Stimulated activated CD8-positive, alpha-beta memory T cell treated with anti-CD3 and anti-CD28 coated beads, Interleukin-7, amount 100 ng/mL, for 48 hours (primary cell): ENCODE results near the gene GJA3.

Experiments
- DNase-seq, 2 donors: peaks; one replicate each; pipeline ENCODE4 v3.0.0-alpha.2; 2020; ENCODE audit warnings: low read depth in 1 of 2; ENCODE audit errors: extremely low read depth in 1 of 2

GJA3 gene

DNA sequence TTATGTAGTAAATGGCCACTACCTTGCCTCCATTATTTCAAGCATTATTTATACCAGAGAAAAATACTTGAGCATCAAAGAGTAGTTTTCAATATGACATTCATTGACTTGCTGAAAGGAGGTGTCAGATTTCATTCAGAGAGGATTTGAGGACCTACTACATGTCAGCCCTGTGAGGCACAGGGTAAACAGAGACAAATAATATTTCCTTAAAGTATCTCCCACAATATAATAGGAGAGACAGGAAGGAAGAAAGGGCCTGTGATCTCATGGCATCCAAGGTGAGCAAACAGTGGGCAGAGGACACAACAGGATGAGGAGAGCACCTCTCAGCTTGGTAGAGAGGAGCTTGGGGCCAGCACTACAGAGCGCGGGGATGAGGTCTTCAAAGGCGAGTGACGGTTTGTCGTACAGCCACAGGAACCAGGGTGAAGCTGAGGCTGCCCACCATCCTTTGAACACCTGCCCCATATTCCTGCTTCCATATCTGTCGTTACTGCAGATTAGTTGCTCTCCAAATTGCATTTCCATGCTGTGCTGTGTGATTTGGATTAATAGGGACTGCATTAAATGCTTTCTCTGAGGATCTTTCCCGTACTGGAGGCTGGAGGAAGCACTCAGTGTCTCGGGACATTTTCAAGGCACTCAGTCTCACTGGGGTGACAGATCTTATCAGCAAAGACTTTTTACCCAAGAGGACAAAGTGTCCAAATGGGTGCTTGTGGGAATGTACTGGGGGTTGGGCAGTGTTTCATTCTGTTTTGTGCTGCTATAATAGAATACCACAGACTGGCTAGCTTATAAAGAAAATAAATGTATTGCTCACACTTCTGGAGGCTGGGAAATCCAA lies 59.2 kb downstream of the GJA3 start:
- DNase-seq = no peak

DNA sequence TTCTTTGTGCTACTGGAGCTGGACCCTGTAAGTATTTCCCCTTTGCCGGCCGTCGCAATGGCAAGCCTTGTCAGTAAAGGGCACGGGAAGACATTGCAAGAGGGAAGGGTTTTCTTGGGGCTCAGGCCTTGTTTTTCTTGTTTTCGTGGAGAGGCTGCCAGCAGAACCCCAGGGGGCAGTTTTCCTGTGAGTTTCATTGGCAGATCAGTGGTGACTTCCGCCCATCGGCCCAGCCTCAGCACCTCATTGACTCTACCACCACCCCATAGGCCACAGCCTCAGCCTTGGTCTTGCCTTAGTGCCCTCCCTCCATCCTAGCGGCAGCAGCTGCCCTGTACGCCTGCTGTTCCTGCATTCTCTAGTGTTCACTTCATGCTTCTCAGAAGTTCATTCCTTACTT lies 61.5 kb downstream of the GJA3 start:
- no peak for DNase-seq

DNA sequence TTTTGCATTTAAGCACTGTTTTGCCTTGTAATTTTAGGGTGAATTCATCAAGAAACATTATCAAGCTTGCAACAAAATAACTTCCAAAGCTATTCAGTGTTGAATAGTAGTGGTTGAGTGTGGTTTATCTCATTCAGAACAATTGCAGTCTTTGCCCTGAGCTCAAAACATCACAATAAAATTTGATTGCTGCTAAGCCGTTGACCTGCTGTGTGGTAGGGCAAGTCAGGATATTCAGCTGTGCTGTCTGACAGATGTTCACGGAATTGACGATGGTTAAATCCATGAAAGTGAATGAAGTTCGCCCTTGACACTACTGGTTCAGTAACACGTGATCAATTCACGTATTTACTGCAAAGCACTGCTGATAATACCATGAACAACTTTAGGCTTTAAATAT lies 66.9 kb downstream of the GJA3 start:
- DNase-seq = no peak

- no peak for DNase-seq
These were observed 70.5 kb downstream of the GJA3 start for GRCh38 chr13:20090349-20090748.
